BJ (cell line): ENCODE data around the gene BRWD1. TPM values are rescaled to one million over a fixed set of nuclear protein-coding genes. Genes with fewer than 3 reads are reported as not detected.

Experiments used
- CTCF ChIA-PET: fragments of 350-600 bp; formaldehyde crosslinking; extraction: SDS; loops from one replicate; lab custom pipeline; 2021; ENCODE audit warnings: antibody characterized with exemption, inconsistent platforms; lab: Yijun Ruan, JAX
- POLR2A ChIA-PET: fragments of 300-600 bp; sonication (Branson Sonifier 250); formaldehyde crosslinking; extraction: SDS; loops from one replicate; lab custom pipeline; 2021; ENCODE audit warnings: antibody characterized with exemption; lab: Charles Lee
- DNase-seq: peaks from one replicate; pipeline ENCODE4 v3.0.0-alpha.2; 2011; ENCODE audit warnings: low read depth
- H3K27me3 ChIP-seq: 2 replicates; pipeline ENCODE4 v1.6.0; 2011; ENCODE audit warnings: low read length; ENCODE audit not compliant: control insufficient read depth, insufficient read depth
- H3K36me3 ChIP-seq: 2 replicates; pipeline ENCODE4 v1.5.1; 2011; ENCODE audit warnings: low read length; ENCODE audit not compliant: control insufficient read depth, insufficient read depth
- H3K4me3 ChIP-seq: 2 replicates; pipeline ENCODE4 v1.5.1; 2011; ENCODE audit warnings: low read depth, mild to moderate bottlenecking, control low read depth, low read length
- CTCF ChIP-seq: IDR thresholded peaks from 2 replicates; pipeline ENCODE4 v1.5.1; 2011; ENCODE audit warnings: low read depth, mild to moderate bottlenecking, control low read depth, inconsistent platforms, low read length, moderate library complexity; ENCODE audit not compliant: insufficient read depth
- polyA plus RNA-seq: library from polyadenylated mRNA; depleted of rRNA; stranded (reverse); fragments of >200 nt; gene quantifications from 2 replicates; pipeline ENCODE4 v1.2.3, GENCODE V29; 2011

Gene BRWD1
- polyA plus RNA-seq, 1 experiment, result 5.9 TPM

GRCh38 chr21:39150877-39151276 is 162.6 kb downstream of the BRWD1 start:
- ChIA-PET POLR2A (no interaction called here), CTCF (interaction anchor here (0.6 to 1.4 kb wide), 6 partner anchors 9 to 769 kb away, joined by 3 to 6 read pairs (median 4); no protein-coding TSS in a partner anchor)
- Histone ChIP-seq H3K4me3 (no peak overlapping the region), H3K27me3 (peaks cover 8% of the 10 kb centered on the region), H3K36me3 (no peaks in the 10 kb centered on the region)
- TF ChIP-seq CTCF, result no peak
- DNase-seq, result no peak

GRCh38 chr21:39150316-39150715 is 163.1 kb downstream of the BRWD1 start:
- peaks cover 8% of the 10 kb centered on the region for H3K27me3 ChIP-seq
- no peak overlapping the region for H3K4me3 ChIP-seq
- ChIA-PET CTCF (interaction anchor here (0.6 to 1.4 kb wide), 6 partner anchors 9 to 769 kb away, joined by 3 to 6 read pairs (median 4); no protein-coding TSS in a partner anchor), POLR2A (no interaction called here)
- no peak for DNase-seq
- no peaks in the 10 kb centered on the region for H3K36me3 ChIP-seq
- no peak for TF ChIP-seq CTCF

GRCh38 chr21:39149882-39150281 is 163.6 kb downstream of the BRWD1 start:
- Histone ChIP-seq H3K36me3 (no peaks in the 10 kb centered on the region), H3K4me3 (no peak overlapping the region), H3K27me3 (peaks cover 8% of the 10 kb centered on the region)
- no peak for DNase-seq
- CTCF ChIA-PET, result interaction anchor here (1.0 to 1.4 kb wide), 4 partner anchors 8 to 22 kb away, joined by 3 to 6 read pairs (median 4); no protein-coding TSS in a partner anchor
- TF ChIP-seq CTCF, result no peak
- POLR2A ChIA-PET, result no interaction called here

- CTCF ChIA-PET, result no interaction called here
- H3K36me3 ChIP-seq, result no peaks in the 10 kb centered on the region
- POLR2A ChIA-PET, result no interaction called here
- no peak for TF ChIP-seq CTCF
- H3K27me3 ChIP-seq, result peaks cover 8% of the 10 kb centered on the region
- DNase-seq, result no peak
- H3K4me3 ChIP-seq, result no peak overlapping the region
These were observed 164.5 kb downstream of the BRWD1 start for GRCh38 chr21:39148975-39149374.

- Histone ChIP-seq H3K4me3 (no peak overlapping the region), H3K27me3 (peaks cover 2% of the 10 kb centered on the region; the same call in 1 of the 2 replicates), H3K36me3 (no peaks in the 10 kb centered on the region)
- ChIA-PET POLR2A (no interaction called here), CTCF (interaction anchor here (1.3 kb wide), 1 partner anchor 639 kb away, joined by 3 read pairs; no protein-coding TSS in a partner anchor)
- no peak for DNase-seq
- no peak for TF ChIP-seq CTCF
These were observed 169.2 kb downstream of the BRWD1 start for GRCh38 chr21:39144191-39144590.
